ENCODE data around the gene JARID2. TPM values are rescaled to one million over a fixed set of nuclear protein-coding genes. Genes with fewer than 3 reads are reported as not detected.

Gene JARID2
- total and polyA plus RNA-seq, 2 of the 4 experiments (the other 2 are of a cell fraction), result 9.6 to 12.9 TPM

DNA sequence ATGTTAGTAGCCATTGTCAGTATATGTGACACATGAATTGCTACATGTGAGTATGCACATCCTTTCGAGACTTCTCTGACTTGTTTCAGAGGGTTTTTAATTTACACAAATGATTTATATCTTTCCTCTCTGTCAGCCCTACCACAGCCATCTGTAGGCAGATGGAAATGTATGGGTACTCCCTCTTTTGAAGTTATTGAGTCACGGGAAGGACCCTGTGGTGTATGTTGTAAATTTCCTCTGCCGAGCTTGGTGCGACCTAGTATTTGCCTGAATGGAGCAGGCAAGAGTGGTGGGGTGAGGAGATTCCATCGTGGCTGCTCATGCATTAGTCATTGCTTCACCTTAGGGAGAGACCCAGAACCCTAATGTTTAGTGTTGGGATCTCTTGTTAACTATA, 171.9 kb downstream of the JARID2 start:
- Histone ChIP-seq H4K8ac (ENCODE audit: low read depth in 2 of 2, low read length in 2 of 2) (no peak overlapping the region), H3K9ac (ENCODE audit: low read depth, low read length) (no peak overlapping the region), H3K4me2 (ENCODE audit: low read depth, low read length) (no peak overlapping the region), H2BK5ac (ENCODE audit: low read depth, low read length, poor library complexity, severe bottlenecking) (no peak overlapping the region), H3K27ac (ENCODE audit: insufficient read depth, low read length) (no peak overlapping the region), H4K91ac (ENCODE audit: insufficient read depth, low read depth, low read length) (no peak overlapping the region), H3K4me3 (ENCODE audit: insufficient read depth, low read depth, low read length) (no peak overlapping the region), H3K23ac (ENCODE audit: low read depth, low read length) (no peak overlapping the region), H3K9me3 (ENCODE audit: control insufficient read depth, insufficient read depth, low read length) (peaks cover 7% of the 10 kb centered on the region), H4K20me1 (ENCODE audit: insufficient read depth, low read length) (peaks cover 55% of the 10 kb centered on the region), H2AK5ac (ENCODE audit: low read depth, low read length) (no peak overlapping the region), H3K56ac (ENCODE audit: extremely low read depth, insufficient read depth, low read length) (no peak overlapping the region), H3K14ac (replicated peaks; ENCODE audit: low read depth, low read length) (no peak overlapping the region), H3K79me1 (ENCODE audit: low read depth in 1 of 2, low read length in 2 of 2) (peaks cover 19 to 45% of the 10 kb centered on the region in 2 experiments), H3K4ac (ENCODE audit: low read depth, low read length) (no peak overlapping the region), H3K4me1 (ENCODE audit: control insufficient read depth, insufficient read depth, low read length) (peaks cover 5% of the 10 kb centered on the region), H4K5ac (ENCODE audit: low read depth, low read length) (no peak overlapping the region), H2BK20ac (ENCODE audit: low read depth, low read length) (no peak overlapping the region), H2BK120ac (ENCODE audit: low read depth, low read length) (no peak overlapping the region), H2AFZ (replicated peaks; ENCODE audit: low read length, poor library complexity) (no peak overlapping the region), H3K9me1 (ENCODE audit: insufficient read depth, low read length) (peaks cover 2% of the 10 kb centered on the region; the same call in 1 of the 2 replicates), H2BK15ac (ENCODE audit: low read depth, low read length) (no peak overlapping the region), H3K27me3 (ENCODE audit: control insufficient read depth, insufficient read depth, low read length) (no peaks in the 10 kb centered on the region), H3K18ac (ENCODE audit: low read depth, low read length) (no peak overlapping the region), H3K36me3 (ENCODE audit: control insufficient read depth, insufficient read depth, low read length) (no peaks in the 10 kb centered on the region), H2AK9ac (replicated peaks; ENCODE audit: low read depth, low read length, poor library complexity) (no peak overlapping the region)
- ChIA-PET CTCF (no interaction called here), POLR2A (ENCODE audit: unreplicated experiment) (no interaction called here)
- WGBS, 2 experiments (ENCODE audit: extremely low coverage in 2 of 2, insufficient read length in 1 of 2), result no CpG with 5 or more reads among the region's 5 CpGs
- no TSS peak for BruUV-seq (replicated peaks)
- DNase-seq (peak; percentile 77), ATAC-seq (ENCODE audit: low read depth) (no peak)
- intact Hi-C loops (cut with micrococcal nuclease) (no loop called here), in situ Hi-C loops (cut with MboI; ENCODE audit: low sequenced_read_pairs) (no loop called here), dilution Hi-C loops (cut with HindIII; ENCODE audit: low sequenced_read_pairs, unreplicated experiment) (no loop called here)
- TF ChIP-seq, protein P1, sequence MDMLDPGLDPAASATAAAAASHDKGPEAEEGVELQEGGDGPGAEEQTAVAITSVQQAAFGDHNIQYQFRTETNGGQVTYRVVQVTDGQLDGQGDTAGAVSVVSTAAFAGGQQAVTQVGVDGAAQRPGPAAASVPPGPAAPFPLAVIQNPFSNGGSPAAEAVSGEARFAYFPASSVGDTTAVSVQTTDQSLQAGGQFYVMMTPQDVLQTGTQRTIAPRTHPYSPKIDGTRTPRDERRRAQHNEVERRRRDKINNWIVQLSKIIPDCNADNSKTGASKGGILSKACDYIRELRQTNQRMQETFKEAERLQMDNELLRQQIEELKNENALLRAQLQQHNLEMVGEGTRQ (IDR thresholded peaks at IDR 0.05; ENCODE audit: low read depth, low read length), result no peak
- TF ChIP-seq CEBPB (IDR thresholded peaks at IDR 0.05; ENCODE audit: low read depth, low read length), result 0 out of 2 replicates have a peak, but pooled peaks have one; percentile 14
